Femur (tissue), 1 donor: ENCODE results near the gene TBK1.

Experiments
- DNase-seq: peaks from one replicate; pipeline ENCODE4 v3.0.0-alpha.2; 2017

The TBK1 gene

DNA sequence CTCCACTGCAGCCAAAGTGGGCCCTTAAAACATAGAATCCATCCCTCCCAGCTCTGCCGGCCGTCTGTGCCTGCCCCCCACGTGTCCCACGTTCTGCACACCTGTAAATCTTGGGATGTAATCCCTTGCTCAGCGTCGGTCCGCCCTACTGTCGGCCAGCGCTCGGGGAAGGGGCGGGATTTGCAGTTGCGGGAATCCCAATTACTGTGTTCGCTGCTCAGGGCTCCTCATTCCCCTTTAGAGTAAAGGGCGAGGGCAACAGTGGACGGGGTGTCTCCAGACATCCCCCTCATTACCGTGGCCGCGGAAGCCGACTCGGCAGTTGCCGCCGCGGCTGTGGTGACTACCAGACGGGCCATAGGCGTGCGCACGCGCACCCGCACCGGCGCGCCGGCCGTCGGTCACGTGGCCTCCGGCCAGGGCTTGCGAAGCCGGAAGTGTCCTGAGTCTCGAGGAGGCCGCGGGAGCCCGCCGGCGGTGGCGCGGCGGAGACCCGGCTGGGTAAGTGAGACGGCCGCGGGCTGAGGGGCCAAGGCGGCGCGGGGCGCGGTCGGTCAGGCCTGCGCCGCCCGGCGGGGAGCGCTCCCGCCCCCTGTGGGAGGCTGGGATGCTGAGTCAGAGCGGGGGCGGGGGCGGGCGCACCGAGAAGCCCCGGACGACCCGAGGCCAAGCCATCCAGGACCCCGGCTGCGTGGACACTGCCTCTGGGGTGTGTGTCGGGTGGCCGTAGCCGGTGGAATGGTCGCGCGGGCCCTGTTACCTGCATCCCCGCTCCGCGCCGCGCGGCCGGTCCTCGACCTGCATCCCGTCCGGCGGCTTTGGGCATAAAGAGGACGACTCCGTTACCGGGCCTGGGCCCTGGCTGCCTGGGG is at the start of gene TBK1:
Gene TBK1, plus strand, starts transcription at position 434 of the 872 bp plus-strand sequence. CDS start 3,751 bp downstream, outside the sequence.
- peak; percentile 94 for DNase-seq

DNA sequence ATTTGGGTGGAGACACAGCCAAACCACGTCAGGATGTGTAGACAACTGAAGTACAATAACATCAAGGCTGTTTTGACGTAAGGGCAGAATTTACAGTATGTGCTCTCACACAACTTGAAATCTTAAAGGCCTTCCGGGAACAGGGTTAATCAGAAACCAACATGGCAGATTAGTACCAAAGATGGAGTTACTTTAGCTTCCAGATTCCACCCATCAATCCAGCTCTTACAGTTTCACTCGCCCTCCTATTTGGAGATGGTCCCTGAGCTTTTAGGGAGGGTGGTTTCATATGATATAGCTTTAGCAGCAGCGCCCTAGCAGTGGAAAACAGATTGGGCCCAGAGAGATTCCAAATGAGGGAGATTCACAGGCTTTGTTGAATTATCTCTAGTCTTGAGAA is 49.7 kb upstream of the TBK1 start:
- no peak for DNase-seq

GRCh38 chr12:64403707-64404469 is 48.0 kb upstream of the TBK1 start, which contains the start of gene XPOT:
XPOT (plus strand) TSS chr12:64404392; CDS start chr12:64410036, 5,644 bp downstream.
- peak; percentile 98 for DNase-seq

GRCh38 chr12:64404470-64405256 is 47.3 kb upstream of the TBK1 start:
- peak; percentile 79 for DNase-seq

GRCh38 chr12:64407342-64408223 is 44.3 kb upstream of the TBK1 start:
- no peak for DNase-seq

- no peak for DNase-seq
Measured at GRCh38 chr12:64411427-64411826, 40.5 kb upstream of the TBK1 start.

GRCh38 chr12:64412459-64412858 is 39.5 kb upstream of the TBK1 start:
- DNase-seq = no peak

DNA sequence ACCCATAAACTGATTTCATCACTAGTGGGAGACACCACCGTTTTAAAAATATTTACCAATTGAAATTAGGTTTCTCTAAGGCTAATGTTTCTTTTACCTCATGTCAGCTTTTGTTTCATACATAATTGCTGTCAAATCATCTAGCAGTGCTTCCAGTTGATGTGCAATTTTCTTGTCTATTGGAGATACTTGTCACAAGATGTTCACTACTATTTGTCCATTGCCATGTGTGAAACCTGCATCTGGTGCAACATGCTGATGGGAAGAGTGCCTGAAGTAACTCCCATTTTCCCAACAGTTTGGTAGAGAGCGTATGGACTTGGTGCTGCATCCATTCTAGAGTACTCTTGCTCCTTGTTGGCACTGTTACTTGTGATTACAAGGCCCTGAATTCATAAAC is 38.0 kb upstream of the TBK1 start:
- no peak for DNase-seq

DNA sequence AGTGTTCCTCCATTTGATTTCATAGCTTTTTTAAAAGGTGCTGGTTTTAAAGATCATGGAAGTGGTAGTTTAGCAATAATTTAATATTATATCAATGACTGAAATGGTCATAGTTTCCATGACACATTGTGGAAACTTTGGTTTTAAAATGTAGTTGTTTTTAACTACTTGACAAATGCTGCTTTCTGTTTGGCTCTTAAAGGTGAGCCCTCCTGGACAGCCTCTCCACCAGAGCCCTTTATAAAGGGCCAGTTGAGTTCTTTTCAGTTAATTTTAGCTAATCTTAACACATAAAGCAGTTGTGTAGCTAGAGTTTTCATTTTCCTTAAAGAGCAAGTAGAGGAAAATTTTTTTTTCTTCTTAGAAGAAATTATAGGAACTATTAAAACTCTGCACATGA is 33.7 kb upstream of the TBK1 start:
- no peak for DNase-seq

GRCh38 chr12:64419696-64420095 is 32.2 kb upstream of the TBK1 start:
- DNase-seq = no peak

GRCh38 chr12:64427988-64428387 is 23.9 kb upstream of the TBK1 start:
- no peak for DNase-seq

DNA sequence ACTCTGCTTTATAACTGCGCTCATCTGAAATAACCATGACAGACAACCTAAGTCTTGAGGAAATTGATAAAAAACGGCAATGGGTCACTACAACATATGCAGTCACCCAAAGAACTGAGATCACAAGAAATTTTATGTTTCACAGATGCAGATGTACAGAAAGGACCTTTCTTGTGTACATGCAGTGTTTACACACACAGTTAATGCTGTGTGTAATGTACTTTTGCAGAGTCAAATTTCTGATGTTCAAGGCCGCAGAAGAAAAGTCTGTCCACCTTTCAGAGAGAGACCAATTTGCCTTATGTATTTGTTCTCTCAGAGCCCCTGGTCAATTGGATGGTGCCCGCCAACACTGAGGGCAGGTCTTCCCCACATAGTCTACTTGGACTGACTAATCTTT is 23.0 kb upstream of the TBK1 start:
- no peak for DNase-seq

DNA sequence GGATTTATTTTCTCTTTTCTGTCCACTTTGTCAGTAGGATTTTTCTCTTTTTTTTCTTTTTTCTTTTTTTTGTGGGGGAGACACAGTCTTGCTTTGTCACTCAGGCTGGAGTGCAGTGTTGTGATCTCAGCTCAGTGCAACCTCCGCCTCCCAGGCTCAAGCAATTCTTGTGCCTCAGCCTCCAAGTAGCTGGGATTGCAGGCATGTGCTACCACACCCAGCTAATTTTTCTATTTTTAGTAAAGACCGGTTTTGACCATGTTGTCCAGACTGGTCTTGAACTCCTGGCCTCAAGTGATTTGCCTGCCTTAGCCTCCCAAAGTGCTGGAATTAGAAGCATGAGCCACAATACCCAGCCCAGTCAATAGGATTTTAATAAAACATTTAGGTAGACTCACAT is 21.0 kb upstream of the TBK1 start:
- no peak for DNase-seq

GRCh38 chr12:64431791-64432190 is 20.1 kb upstream of the TBK1 start:
- DNase-seq = no peak

DNA sequence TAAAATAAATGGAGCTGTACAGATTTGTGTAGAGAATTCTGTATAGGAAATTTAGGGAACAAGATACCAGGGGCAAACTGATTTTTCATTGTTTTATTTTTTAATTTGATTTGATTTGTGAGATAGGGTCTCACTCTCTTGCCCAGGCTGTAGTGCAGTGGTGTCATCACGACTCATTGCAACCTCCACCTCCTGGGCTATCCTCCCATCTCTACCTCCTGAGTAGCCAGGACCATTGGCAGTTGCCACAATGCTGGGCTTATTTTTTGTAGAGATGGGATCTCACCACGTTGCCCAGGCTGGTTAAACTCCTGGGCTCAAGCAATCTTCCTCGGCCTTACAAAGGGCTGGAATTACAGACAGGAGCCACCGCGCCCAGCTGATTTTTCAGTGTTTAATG is 18.0 kb upstream of the TBK1 start:
- DNase-seq = no peak

DNA sequence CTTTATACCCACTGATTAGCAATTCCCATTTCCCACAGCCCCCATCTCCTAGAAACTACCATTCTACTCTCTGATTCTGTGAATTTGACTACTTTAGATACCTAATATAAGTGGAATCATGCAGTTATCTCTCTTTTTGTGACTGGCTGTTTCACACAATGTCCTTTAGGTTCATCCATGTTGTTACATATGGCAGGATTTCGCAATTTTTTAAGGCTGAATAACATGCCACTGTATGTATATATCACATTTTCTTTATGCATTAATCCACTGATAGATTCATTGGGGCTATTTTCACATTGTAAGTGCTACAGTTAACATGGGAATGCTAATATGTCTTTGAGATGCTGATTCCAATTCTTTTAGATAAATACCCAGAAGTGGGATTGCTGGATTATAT is 11.8 kb upstream of the TBK1 start:
- no peak for DNase-seq

GRCh38 chr12:64445490-64445889 is 6.4 kb upstream of the TBK1 start:
- no peak for DNase-seq

GRCh38 chr12:64446295-64446694 is 5.6 kb upstream of the TBK1 start:
- DNase-seq = no peak

GRCh38 chr12:64450057-64450640 is 1.8 kb upstream of the TBK1 start:
- DNase-seq = no peak

DNA sequence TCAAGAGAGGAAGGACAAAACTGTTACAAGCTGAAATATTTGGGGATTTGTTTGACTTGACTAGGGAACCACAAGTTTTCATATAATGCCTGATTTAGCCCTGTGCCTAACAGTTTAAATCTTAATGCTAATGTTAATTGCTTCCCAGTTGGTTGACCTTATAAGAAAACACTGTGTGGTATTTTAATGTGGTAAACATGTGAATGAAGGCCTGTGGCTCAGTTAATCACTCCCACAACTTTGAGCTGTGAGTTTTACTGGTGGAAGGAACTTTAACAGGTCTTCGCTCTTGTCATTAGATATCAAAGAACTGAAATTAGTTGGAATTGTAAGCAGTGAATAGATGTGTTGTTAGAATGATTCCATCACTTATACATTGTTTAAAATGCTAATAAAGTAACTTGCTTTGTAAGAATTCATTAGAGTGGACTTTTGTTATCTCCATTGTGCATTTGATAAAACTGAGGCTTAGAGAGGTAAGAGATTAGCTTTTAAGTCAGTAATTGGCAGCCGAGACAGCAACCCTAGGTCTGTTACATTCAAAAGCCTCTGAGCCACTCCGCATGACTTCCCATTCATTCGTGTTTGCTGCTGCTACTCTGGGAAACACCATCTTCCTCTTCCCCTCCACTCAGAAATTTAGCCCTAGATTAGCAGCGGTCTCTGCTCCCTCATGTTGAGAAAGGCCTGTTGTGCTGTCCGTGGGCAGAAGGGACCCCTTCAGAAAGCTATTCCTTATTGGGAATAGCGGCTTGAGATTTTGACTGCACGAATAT is 1.0 kb upstream of the TBK1 start:
- DNase-seq = no peak
